Testis (tissue), 3 donors: ENCODE measurements around the gene GRWD1. TPM values are rescaled to one million over a fixed set of nuclear protein-coding genes. Genes with fewer than 3 reads are reported as not detected.

Source experiments
- DNase-seq: peaks from one replicate; pipeline ENCODE4 v3.0.0-alpha.2; 2019
- H3K27ac ChIP-seq, 2 donors: fragments of 200-600 bp; sonication (generic); one replicate each; pipeline ENCODE4 v1.5.1; 2019
- H3K27me3 ChIP-seq: fragments of 200-600 bp; sonication (generic); one replicate; pipeline ENCODE4 v1.5.1; 2019
- H3K36me3 ChIP-seq: fragments of 200-600 bp; sonication (generic); one replicate; pipeline ENCODE4 v1.5.1; 2017; ENCODE audit warnings: low read depth; ENCODE audit errors: missing control alignments
- H3K4me1 ChIP-seq: fragments of 200-600 bp; sonication (generic); one replicate; pipeline ENCODE4 v1.5.1; 2019
- H3K4me3 ChIP-seq, 2 donors: fragments of 200-600 bp; sonication (generic); one replicate each; pipeline ENCODE4 v1.5.1; 2017 to 2019
- H3K9me3 ChIP-seq: fragments of 200-600 bp; sonication (generic); one replicate; pipeline ENCODE4 v1.5.1; 2017
- CTCF ChIP-seq, 3 experiments: fragments of 450-650 bp in 2 of 3; fragments of 200-600 bp in 1 of 3; sonication (generic) in 1 of 3; IDR thresholded peaks; one replicate each; pipeline ENCODE4 v1.5.1; 2016 to 2019; ENCODE audit warnings: antibody characterized with exemption in 3 of 3, mild to moderate bottlenecking in 2 of 3, moderate library complexity in 1 of 3
- POLR2A ChIP-seq: fragments of 450-650 bp; IDR thresholded peaks from one replicate; pipeline ENCODE4 v1.6.1; 2017; ENCODE audit warnings: antibody characterized with exemption, mild to moderate bottlenecking, moderate library complexity
- WGBS, 2 donors: methylation state at CpG; one replicate each; pipeline ENCODE4 v1.1.5; 2018; 5-methylcytosine and 5-hydroxymethylcytosine counted together
- intact Hi-C: fragments of 100-400 bp; cut with DNase I; formaldehyde crosslinking; loops from one replicate; pipeline ENCODE4 v1.15.1; 2023; ENCODE audit warnings: low total_unique reads
- polyA plus RNA-seq: library from polyadenylated mRNA; stranded (reverse); fragments of 350-450 nt; fragmentation: Illumina TruSeq; extraction: RNeasy Lipid Tissue Mini Kit (QIAGEN cat#74804); gene quantifications from one replicate; pipeline ENCODE4 v1.2.3, GENCODE V29; 2014; ENCODE audit warnings: low read depth, low replicate concordance; ENCODE audit not compliant: insufficient read depth
- total RNA-seq, 2 donors: library from RNA; depleted of rRNA; stranded (reverse); fragments of >200 nt; gene quantifications; one replicate each; pipeline ENCODE4 v1.2.3, GENCODE V29; 2016

The GRWD1 gene
- total and polyA plus RNA-seq, 3 donors from 2014 or later: 17.8 to 35.2 (median 32.8) TPM

- Histone ChIP-seq H3K27me3 (no peaks in the 10 kb centered on the region), H3K4me3 (peak overlapping the region in 1 of 2 donors; percentile 45), H3K27ac (no peak overlapping the region), H3K4me1 (peaks cover 17% of the 10 kb centered on the region), H3K36me3 (no peaks in the 10 kb centered on the region), H3K9me3 (no peaks in the 10 kb centered on the region)
- intact Hi-C loops: no loop called here
- no peak for TF ChIP-seq POLR2A
- no peak for TF ChIP-seq CTCF (IDR thresholded peaks at IDR 0.05)
- WGBS, 2 donors: 38% methylated on average over 9 of the region's 45 CpGs; no CpG with 5 or more reads in 1 of the 2 donors
- DNase-seq: no peak
These were observed 2.1 kb upstream of the GRWD1 start for GRCh38 chr19:48443731-48444128.

- Histone ChIP-seq H3K4me1 (peaks cover 17% of the 10 kb centered on the region), H3K9me3 (no peaks in the 10 kb centered on the region), H3K27ac (no peak overlapping the region), H3K4me3 (peak overlapping the region in 1 of 2 donors; percentile 45), H3K36me3 (no peaks in the 10 kb centered on the region), H3K27me3 (no peaks in the 10 kb centered on the region)
- 25 to 30% methylated on average over 32 to 38 of the region's 38 CpGs for WGBS, 2 donors
- intact Hi-C loops: no loop called here
- no peak for TF ChIP-seq CTCF (IDR thresholded peaks at IDR 0.05)
- no peak for TF ChIP-seq POLR2A
- DNase-seq: no peak
These were observed 1.5 kb upstream of the GRWD1 start for GRCh38 chr19:48444129-48444935.

GRCh38 chr19:48444936-48445200 lies 915 bp upstream of the GRWD1 start:
- H3K36me3 ChIP-seq: no peaks in the 10 kb centered on the region
- intact Hi-C loops: no loop called here
- H3K27me3 ChIP-seq: no peaks in the 10 kb centered on the region
- TF ChIP-seq CTCF (IDR thresholded peaks at IDR 0.05) (no peak), POLR2A (no peak)
- H3K9me3 ChIP-seq: no peaks in the 10 kb centered on the region
- H3K27ac ChIP-seq: peak overlapping the region; percentile 84 to 94
- WGBS, 2 donors: 8 to 13% methylated on average over 3 of the region's 3 CpGs
- no peak for DNase-seq
- peaks cover 17% of the 10 kb centered on the region for H3K4me1 ChIP-seq
- peak overlapping the region in 1 of 2 donors; percentile 80 for H3K4me3 ChIP-seq

GRCh38 chr19:48445256-48445605 lies 552 bp upstream of the GRWD1 start:
- no peaks in the 10 kb centered on the region for H3K9me3 ChIP-seq
- H3K36me3 ChIP-seq: no peaks in the 10 kb centered on the region
- H3K4me3 ChIP-seq: peak overlapping the region; percentile 80 to 92
- peaks cover 17% of the 10 kb centered on the region for H3K4me1 ChIP-seq
- peak overlapping the region; percentile 84 to 94 for H3K27ac ChIP-seq
- intact Hi-C loops: no loop called here
- TF ChIP-seq CTCF (IDR thresholded peaks at IDR 0.05) (peak; percentile 34 to 82 (median 41)), POLR2A (no peak)
- 1 to 3% methylated on average over 6 of the region's 6 CpGs for WGBS, 2 donors
- H3K27me3 ChIP-seq: no peaks in the 10 kb centered on the region
- peak; percentile 61 for DNase-seq

- H3K27ac ChIP-seq: peak overlapping the region in 1 of 2 donors; percentile 94
- H3K27me3 ChIP-seq: no peaks in the 10 kb centered on the region
- H3K36me3 ChIP-seq: no peaks in the 10 kb centered on the region
- intact Hi-C loops: no loop called here
- H3K4me3 ChIP-seq: peak overlapping the region; percentile 80 to 92
- H3K9me3 ChIP-seq: no peaks in the 10 kb centered on the region
- DNase-seq: no peak
- TF ChIP-seq CTCF (IDR thresholded peaks at IDR 0.05) (no peak), POLR2A (no peak)
- peaks cover 17% of the 10 kb centered on the region for H3K4me1 ChIP-seq
- WGBS, 2 donors: 53 to 67% methylated on average over 7 of the region's 7 CpGs
These were observed 796 bp downstream of the GRWD1 start for GRCh38 chr19:48446579-48446978.
